WTC11 (cell line): Measurements from ENCODE around the gene THOC5.
"Not testable (repeated sequence)": the region's sequence is repeated elsewhere in the genome, so short reads cannot be mapped to it uniquely, and the experiment has no call there.

ENCODE experiments used
- CBFB ChIP-seq: sonication (generic); formaldehyde crosslinking; IDR thresholded peaks from 2 replicates; pipeline ENCODE4 v1.8.1; 2022; ENCODE audit warnings: mild to moderate bottlenecking, low read depth, missing genetic modification reagents
- ELF4 ChIP-seq: sonication (generic); formaldehyde crosslinking; IDR thresholded peaks from 2 replicates; pipeline ENCODE4 v1.8.1; 2022; ENCODE audit warnings: low read depth, mild to moderate bottlenecking, moderate library complexity, missing genetic modification reagents
- JUN ChIP-seq: sonication (generic); formaldehyde crosslinking; IDR thresholded peaks from 2 replicates; pipeline ENCODE4 v1.8.0; 2023; ENCODE audit warnings: mild to moderate bottlenecking, missing genetic modification reagents
- TF ChIP-seq, protein P1 (sequence below): sonication (generic); formaldehyde crosslinking; IDR thresholded peaks from 2 replicates; pipeline ENCODE4 v1.8.1; 2023; ENCODE audit warnings: mild to moderate bottlenecking, missing genetic modification reagents, moderate library complexity
- TF ChIP-seq, protein P2 (sequence below): fragments of 200-600 bp; IDR thresholded peaks from 2 replicates; pipeline ENCODE4 v1.8.0; 2022; ENCODE audit warnings: antibody characterized with exemption

DNA sequence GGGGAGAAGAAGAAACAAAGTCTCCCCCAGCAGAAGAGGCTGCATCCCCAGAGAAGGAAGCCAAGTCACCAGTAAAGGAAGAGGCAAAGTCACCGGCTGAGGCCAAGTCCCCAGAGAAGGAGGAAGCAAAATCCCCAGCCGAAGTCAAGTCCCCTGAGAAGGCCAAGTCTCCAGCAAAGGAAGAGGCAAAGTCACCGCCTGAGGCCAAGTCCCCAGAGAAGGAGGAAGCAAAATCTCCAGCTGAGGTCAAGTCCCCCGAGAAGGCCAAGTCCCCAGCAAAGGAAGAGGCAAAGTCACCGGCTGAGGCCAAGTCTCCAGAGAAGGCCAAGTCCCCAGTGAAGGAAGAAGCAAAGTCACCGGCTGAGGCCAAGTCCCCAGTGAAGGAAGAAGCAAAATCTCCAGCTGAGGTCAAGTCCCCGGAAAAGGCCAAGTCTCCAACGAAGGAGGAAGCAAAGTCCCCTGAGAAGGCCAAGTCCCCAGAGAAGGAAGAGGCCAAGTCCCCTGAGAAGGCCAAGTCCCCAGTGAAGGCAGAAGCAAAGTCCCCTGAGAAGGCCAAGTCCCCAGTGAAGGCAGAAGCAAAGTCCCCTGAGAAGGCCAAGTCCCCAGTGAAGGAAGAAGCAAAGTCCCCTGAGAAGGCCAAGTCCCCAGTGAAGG, 64.3 kb downstream of the THOC5 start:
- not testable (repeated sequence) for TF ChIP-seq JUN, ELF4, CBFB (CRISPR knock-in tag)
- TF ChIP-seq, protein P1, sequence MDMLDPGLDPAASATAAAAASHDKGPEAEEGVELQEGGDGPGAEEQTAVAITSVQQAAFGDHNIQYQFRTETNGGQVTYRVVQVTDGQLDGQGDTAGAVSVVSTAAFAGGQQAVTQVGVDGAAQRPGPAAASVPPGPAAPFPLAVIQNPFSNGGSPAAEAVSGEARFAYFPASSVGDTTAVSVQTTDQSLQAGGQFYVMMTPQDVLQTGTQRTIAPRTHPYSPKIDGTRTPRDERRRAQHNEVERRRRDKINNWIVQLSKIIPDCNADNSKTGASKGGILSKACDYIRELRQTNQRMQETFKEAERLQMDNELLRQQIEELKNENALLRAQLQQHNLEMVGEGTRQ (CRISPR knock-in tag), result not testable (repeated sequence)
- TF ChIP-seq, protein P2, sequence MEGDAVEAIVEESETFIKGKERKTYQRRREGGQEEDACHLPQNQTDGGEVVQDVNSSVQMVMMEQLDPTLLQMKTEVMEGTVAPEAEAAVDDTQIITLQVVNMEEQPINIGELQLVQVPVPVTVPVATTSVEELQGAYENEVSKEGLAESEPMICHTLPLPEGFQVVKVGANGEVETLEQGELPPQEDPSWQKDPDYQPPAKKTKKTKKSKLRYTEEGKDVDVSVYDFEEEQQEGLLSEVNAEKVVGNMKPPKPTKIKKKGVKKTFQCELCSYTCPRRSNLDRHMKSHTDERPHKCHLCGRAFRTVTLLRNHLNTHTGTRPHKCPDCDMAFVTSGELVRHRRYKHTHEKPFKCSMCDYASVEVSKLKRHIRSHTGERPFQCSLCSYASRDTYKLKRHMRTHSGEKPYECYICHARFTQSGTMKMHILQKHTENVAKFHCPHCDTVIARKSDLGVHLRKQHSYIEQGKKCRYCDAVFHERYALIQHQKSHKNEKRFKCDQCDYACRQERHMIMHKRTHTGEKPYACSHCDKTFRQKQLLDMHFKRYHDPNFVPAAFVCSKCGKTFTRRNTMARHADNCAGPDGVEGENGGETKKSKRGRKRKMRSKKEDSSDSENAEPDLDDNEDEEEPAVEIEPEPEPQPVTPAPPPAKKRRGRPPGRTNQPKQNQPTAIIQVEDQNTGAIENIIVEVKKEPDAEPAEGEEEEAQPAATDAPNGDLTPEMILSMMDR, result not testable (repeated sequence)
